H1 (cell line): Measurements from ENCODE around the gene SPINDOC. TPM values are rescaled to one million over a fixed set of nuclear protein-coding genes. Genes with fewer than 3 reads are reported as not detected.

Source experiments
- CTCF ChIA-PET: fragments of 300-600 bp; sonication (Branson Sonifier 250); formaldehyde crosslinking; loops from one replicate; lab custom pipeline; 2021; ENCODE audit not compliant: partially characterized antibody; lab: Charles Lee
- POLR2A ChIA-PET: fragments of 300-600 bp; sonication (Branson Sonifier 250); formaldehyde crosslinking; loops from one replicate; lab custom pipeline; 2021; ENCODE audit warnings: inconsistent platforms; ENCODE audit not compliant: partially characterized antibody; lab: Charles Lee
- DNase-seq, 2 experiments: peaks; one replicate each; pipeline versions ENCODE4 v3.0.0 to v3.0.0-alpha.2; 2010 to 2022; ENCODE audit warnings: low spot score in 2 of 2, low read depth in 1 of 2, mixed read lengths in 1 of 2
- FAIRE-seq: peaks from 2 replicates; lab custom pipeline; 2011; peaks lifted over from hg19 to GRCh38; lab: Jason Lieb, UNC
- H2AFZ ChIP-seq: 2 replicates; pipeline ENCODE4 v1.8.1; 2012; ENCODE audit warnings: low read length, inconsistent platforms
- H2AK5ac ChIP-seq: 2 replicates; pipeline ENCODE4 v1.6.1; 2013; ENCODE audit warnings: low read depth, low read length
- H2BK120ac ChIP-seq: replicated peaks from 2 replicates; pipeline ENCODE3; 2013; ENCODE audit warnings: low read depth, low read length, inconsistent platforms
- H2BK12ac ChIP-seq: 2 replicates; pipeline ENCODE4 v1.6.1; 2013; ENCODE audit warnings: low read depth, low read length
- H2BK15ac ChIP-seq: 2 replicates; pipeline ENCODE4 v1.6.1; 2013; ENCODE audit warnings: low read length
- H2BK20ac ChIP-seq: 2 replicates; pipeline ENCODE4 v1.6.1; 2013; ENCODE audit warnings: low read length
- H2BK5ac ChIP-seq: 2 replicates; pipeline ENCODE4 v1.6.1; 2013; ENCODE audit warnings: low read depth, low read length
- H3K14ac ChIP-seq: 2 replicates; pipeline ENCODE4 v1.6.1; 2013; ENCODE audit warnings: inconsistent platforms; ENCODE audit not compliant: insufficient read length
- H3K18ac ChIP-seq: 2 replicates; pipeline ENCODE4 v1.6.1; 2013; ENCODE audit warnings: low read length; ENCODE audit errors: extremely low read depth
- H3K23ac ChIP-seq: 2 replicates; pipeline ENCODE4 v1.6.1; 2013; ENCODE audit warnings: inconsistent platforms; ENCODE audit not compliant: insufficient read length
- H3K23me2 ChIP-seq: 2 replicates; pipeline ENCODE4 v1.6.1; 2013; ENCODE audit warnings: low read depth, low read length
- H3K27ac ChIP-seq: 2 replicates; pipeline ENCODE4 v1.6.1; 2011; ENCODE audit warnings: low read depth, low read length, inconsistent platforms
- H3K27me3 ChIP-seq, 4 experiments: replicated peaks in 1 of 4; 1 replicate in 1 of 4; 2 replicates in 3 of 4; pipeline versions ENCODE4 v1.6.1 to v1.8.1; 2011 to 2013; ENCODE audit warnings: low read length in 3 of 4, mild to moderate bottlenecking in 3 of 4, inconsistent platforms in 2 of 4, mixed read lengths in 2 of 4, moderate library complexity in 1 of 4; ENCODE audit not compliant: control insufficient read depth in 3 of 4, insufficient read depth in 3 of 4; ENCODE audit errors: extremely low read depth in 1 of 4
- H3K36me3 ChIP-seq, 4 experiments: 2 replicates each; pipeline versions ENCODE4 v1.6.1 to v1.8.1; 2011 to 2013; ENCODE audit warnings: mild to moderate bottlenecking in 4 of 4, low read length in 3 of 4, moderate library complexity in 2 of 4, control low read depth in 1 of 4, inconsistent platforms in 1 of 4; ENCODE audit not compliant: insufficient read depth in 4 of 4, control insufficient read depth in 2 of 4
- H3K4ac ChIP-seq: replicated peaks from 2 replicates; pipeline ENCODE3; 2013; ENCODE audit warnings: low read length, low read depth, mixed read lengths, inconsistent platforms; ENCODE audit not compliant: insufficient read length
- H3K4me1 ChIP-seq, 4 experiments: replicated peaks in 1 of 4; 1 replicate in 1 of 4; 2 replicates in 3 of 4; pipeline versions ENCODE4 v1.6.1 to v1.8.1; 2011 to 2013; ENCODE audit warnings: low read length in 3 of 4, inconsistent platforms in 2 of 4, mixed read lengths in 1 of 4; ENCODE audit not compliant: insufficient read depth in 4 of 4, control insufficient read depth in 3 of 4
- H3K4me2 ChIP-seq, 2 experiments: 2 replicates each; pipeline versions ENCODE4 v1.6.1 to v1.8.1; 2011 to 2013; ENCODE audit warnings: low read depth in 2 of 2, low read length in 2 of 2, control low read depth in 1 of 2, inconsistent platforms in 1 of 2, mild to moderate bottlenecking in 1 of 2; ENCODE audit not compliant: insufficient read depth in 1 of 2
- H3K4me3 ChIP-seq, 4 experiments: fragments of 200-600, 300-600 bp in 1 of 4; sonication (generic), shearing (Covaris generic), sonication (Bioruptor Twin) in 1 of 4; 2 replicates each; pipeline versions ENCODE4 v1.5.1 to v1.8.1; 2011 to 2016; ENCODE audit warnings: low read length in 4 of 4, low read depth in 3 of 4, control low read depth in 2 of 4, inconsistent platforms in 2 of 4, mild to moderate bottlenecking in 2 of 4, mixed read lengths in 1 of 4, moderate library complexity in 1 of 4; ENCODE audit not compliant: insufficient read depth in 2 of 4; ENCODE audit errors: extremely low read depth in 1 of 4
- H3K56ac ChIP-seq: replicated peaks from 2 replicates; pipeline ENCODE3; 2013; ENCODE audit warnings: low read depth, mild to moderate bottlenecking, mixed read lengths, low read length, inconsistent platforms; ENCODE audit not compliant: insufficient read length
- H3K79me1 ChIP-seq: 2 replicates; pipeline ENCODE4 v1.6.1; 2013; ENCODE audit warnings: low read depth, low read length, control low read depth
- H3K79me2 ChIP-seq, 2 experiments: 2 replicates each; pipeline versions ENCODE4 v1.6.1 to v1.8.1; 2012 to 2013; ENCODE audit warnings: low read length in 2 of 2, mild to moderate bottlenecking in 2 of 2, inconsistent platforms in 1 of 2; ENCODE audit not compliant: insufficient read depth in 2 of 2, control insufficient read depth in 1 of 2
- H3K9ac ChIP-seq, 4 experiments: replicated peaks in 1 of 4; 1 replicate in 1 of 4; 2 replicates in 3 of 4; pipeline versions ENCODE4 v1.6.1 to v1.8.1; 2011 to 2013; ENCODE audit warnings: low read depth in 3 of 4, low read length in 3 of 4, control low read depth in 2 of 4, mild to moderate bottlenecking in 2 of 4, moderate library complexity in 2 of 4, inconsistent platforms in 1 of 4; ENCODE audit errors: extremely low read depth in 1 of 4
- H3K9me3 ChIP-seq, 2 experiments: 2 replicates each; pipeline versions ENCODE4 v1.6.1 to v1.8.1; 2012 to 2013; ENCODE audit warnings: mild to moderate bottlenecking in 2 of 2, moderate library complexity in 2 of 2, control low read depth in 1 of 2, inconsistent platforms in 1 of 2, low read depth in 1 of 2, low read length in 1 of 2, mixed read lengths in 1 of 2; ENCODE audit not compliant: insufficient read depth in 2 of 2
- H4K20me1 ChIP-seq, 2 experiments: replicated peaks in 1 of 2; 2 replicates each; pipeline versions ENCODE3 to v1.8.1; 2011 to 2013; ENCODE audit warnings: inconsistent platforms in 2 of 2, low read length in 2 of 2, mild to moderate bottlenecking in 1 of 2; ENCODE audit not compliant: insufficient read depth in 2 of 2, control insufficient read depth in 1 of 2
- H4K5ac ChIP-seq: 2 replicates; pipeline ENCODE4 v1.6.1; 2013; ENCODE audit warnings: low read length, low read depth, mixed read lengths, inconsistent platforms; ENCODE audit not compliant: insufficient read length
- H4K8ac ChIP-seq: 2 replicates; pipeline ENCODE4 v1.8.0; 2013; ENCODE audit warnings: mild to moderate bottlenecking, moderate library complexity, low read length, inconsistent platforms; ENCODE audit not compliant: insufficient read depth; ENCODE audit errors: extremely low read depth
- H4K91ac ChIP-seq: replicated peaks from 2 replicates; pipeline ENCODE3; 2013; ENCODE audit warnings: low read length, mixed read lengths, inconsistent platforms; ENCODE audit not compliant: insufficient read length
- CREB1 ChIP-seq: IDR thresholded peaks from 2 replicates; pipeline ENCODE4 v1.6.1; 2012; ENCODE audit warnings: inconsistent platforms
- PHF8 ChIP-seq: fragments of 200-600 bp; sonication (generic); conservative IDR thresholded peaks from 2 replicates; pipeline ENCODE4 v1.7.1; 2012; ENCODE audit warnings: low read depth, mild to moderate bottlenecking, inconsistent platforms, low read length, moderate library complexity
- SIX5 ChIP-seq: IDR thresholded peaks from 2 replicates; pipeline ENCODE4 v1.6.1; 2011; ENCODE audit warnings: mild to moderate bottlenecking, low read depth, low read length
- TAF7 ChIP-seq: optimal IDR thresholded peaks from 2 replicates; pipeline ENCODE3; 2011; ENCODE audit warnings: low read depth, mild to moderate bottlenecking, inconsistent platforms, low read length, moderate library complexity, borderline replicate concordance
- WGBS, 2 experiments: shearing (Covaris generic) in 1 of 2; methylation state at CpG; one replicate each; pipeline versions ENCODE4 v1.1.6 to v1.1.7; 2013 to 2015; ENCODE audit warnings: low lambda C conversion rate in 2 of 2, mixed read lengths in 2 of 2, inconsistent platforms in 1 of 2, low coverage in 1 of 2, missing lambda C conversion rate in 1 of 2; ENCODE audit not compliant: insufficient replicate concordance in 2 of 2, insufficient coverage in 1 of 2, insufficient read length in 1 of 2; ENCODE audit errors: extremely low coverage in 1 of 2, missing lambda C conversion rate in 1 of 2; 5-methylcytosine and 5-hydroxymethylcytosine counted together
- polyA plus RNA-seq, 7 experiments: library from polyadenylated mRNA; depleted of rRNA in 3 of 7; stranded (reverse) in 5 of 7; unstranded in 2 of 7; fragments of >200 nt in 5 of 7; fragments of 200-250 nt in 2 of 7; gene quantifications; 1 replicate in 5 of 7; 2 replicates in 1 of 7; 4 replicates in 1 of 7; pipeline versions ENCODE4 v1.2.1 to v1.2.3, GENCODE V29; 2011 to 2013; ENCODE audit warnings: missing spikeins in 2 of 7, mixed read lengths in 2 of 7
- total RNA-seq: library from RNA; stranded (reverse); fragmentation: NEBNext Ultra II Directional; extraction: Animal tissue kit (Norgen Biotek cat#: 25700); gene quantifications from 2 replicates; pipeline ENCODE4 v1.2.1, GENCODE V29; 2021

The SPINDOC gene
- total and polyA plus RNA-seq, 2 of the 8 experiments (the other 6 are each of a cell fraction or from before 2014, with no cell fraction given) = 78.7 to 99.7 TPM

DNA sequence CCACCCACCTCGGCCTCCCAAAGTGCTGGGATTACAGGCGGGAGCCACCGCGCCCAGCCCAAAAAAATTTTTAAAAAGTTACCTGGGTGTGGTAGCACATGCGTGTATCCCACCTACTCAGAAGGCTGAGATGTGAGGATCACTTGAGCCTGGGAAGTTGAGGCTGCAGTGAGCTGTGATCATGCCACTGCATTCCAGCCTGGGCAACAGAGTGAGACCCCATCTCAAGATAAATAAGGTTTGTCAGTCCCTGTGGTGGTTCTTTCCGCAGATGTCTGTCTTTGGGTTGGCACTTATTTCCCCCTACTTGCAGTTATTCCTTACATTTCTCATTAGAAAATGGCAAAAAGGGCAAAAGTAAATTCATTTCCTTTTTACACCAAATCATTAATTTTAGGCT lies 33.6 kb downstream of the SPINDOC start:
- no peak for FAIRE-seq

More for the DNA sequence above, 33.6 kb downstream of the SPINDOC start:
- Histone ChIP-seq H3K27ac (peak overlapping the region; percentile 85; the same call in 1 of the 2 replicates), H2BK120ac (no peak overlapping the region), H2AK5ac (no peak overlapping the region), H4K8ac (no peak overlapping the region), H3K56ac (no peak overlapping the region), H2BK12ac (no peak overlapping the region), H2BK5ac (no peak overlapping the region; the same call in 1 of the 2 replicates), H3K23me2 (no peaks in the 10 kb centered on the region), H3K9me3 (no peaks in the 10 kb centered on the region), H4K91ac (no peak overlapping the region), H4K5ac (no peak overlapping the region), H3K36me3 (peaks cover 0 to 2% (median 1%) of the 10 kb centered on the region in 4 experiments; a peak in 2 of 8 replicates), H3K4ac (no peak overlapping the region), H3K79me1 (peaks cover 33% of the 10 kb centered on the region), H3K27me3 (no peaks in the 10 kb centered on the region), H3K9ac (no peak overlapping the region; a peak in 1 of 7 replicates), H2AFZ (no peak overlapping the region), H3K23ac (no peak overlapping the region), H2BK20ac (no peak overlapping the region), H3K79me2 (peaks cover 27 to 92% of the 10 kb centered on the region in 2 experiments), H3K4me3 (peak overlapping the region in 2 of 4 experiments; percentile 10 to 44; a peak in 1 of 8 replicates), H4K20me1 (peaks cover 12 to 17% of the 10 kb centered on the region in 2 experiments), H2BK15ac (no peak overlapping the region), H3K14ac (no peak overlapping the region), H3K4me1 (peaks cover 18 to 39% (median 27%) of the 10 kb centered on the region in 4 experiments), H3K4me2 (peak overlapping the region; percentile 58 to 78; a peak in 3 of 4 replicates), H3K18ac (no peak overlapping the region)
- 88% methylated on average over 6 of the region's 6 CpGs; no CpG with 5 or more reads in 1 of the 2 experiments for WGBS, 2 experiments
- no peak for DNase-seq
- POLR2A ChIA-PET = interaction anchor here (0.7 to 6.2 kb wide), 8 partner anchors 8 to 116 kb away, joined by 3 to 30 read pairs (median 4); partner anchors contain the start of genes MARK2 and RCOR2
- TF ChIP-seq TAF7 (no peak), PHF8 (no peak), SIX5 (no peak), CREB1 (no peak)
- CTCF ChIA-PET = interaction anchor here (0.6 to 3.9 kb wide), 6 partner anchors 9 to 99 kb away, joined by 3 to 31 read pairs (median 5); partner anchors contain the start of gene MARK2
